NCI-H2196 treated with DMSO at 0.1 percent for 48 hours (cell line): ENCODE measurements around the gene ALOX5.
"Not testable (repeated sequence)": the region's sequence is repeated elsewhere in the genome, so short reads cannot be mapped to it uniquely, and the experiment has no call there.

Experiments used
- DNase-seq: peaks from one replicate; lab custom pipeline; 2025; ENCODE audit not compliant: unreplicated experiment; lab: John Stamatoyannopoulos, UW

The ALOX5 gene

DNA sequence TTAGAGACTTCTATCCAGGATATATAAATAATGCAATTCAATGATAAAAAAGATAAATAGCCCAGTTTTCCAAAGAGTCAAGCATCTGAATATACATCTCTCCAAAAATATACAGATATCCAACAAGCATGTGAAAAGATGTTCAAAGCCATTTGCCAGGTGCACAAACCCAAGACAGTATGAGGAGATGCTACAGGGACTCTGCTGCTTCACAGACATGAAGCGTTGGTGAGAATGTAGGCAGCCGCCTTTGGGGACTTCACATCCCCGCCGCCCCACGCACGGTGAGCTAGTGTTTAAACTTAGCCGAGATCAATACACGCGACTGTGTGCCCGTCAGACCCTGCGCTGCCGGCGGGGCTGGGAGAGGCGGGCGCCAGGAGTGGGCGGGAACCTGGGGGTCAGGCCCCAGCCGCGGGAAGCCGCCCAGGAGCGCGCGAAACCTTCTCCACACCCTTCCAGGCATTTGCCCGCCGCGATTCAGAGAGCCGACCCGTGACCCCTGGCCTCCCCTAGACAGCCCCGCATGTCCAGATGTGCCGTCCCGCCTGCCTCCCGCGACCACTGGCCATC is 927 bp upstream of the ALOX5 start:
- peak; percentile 4 for DNase-seq

DNA sequence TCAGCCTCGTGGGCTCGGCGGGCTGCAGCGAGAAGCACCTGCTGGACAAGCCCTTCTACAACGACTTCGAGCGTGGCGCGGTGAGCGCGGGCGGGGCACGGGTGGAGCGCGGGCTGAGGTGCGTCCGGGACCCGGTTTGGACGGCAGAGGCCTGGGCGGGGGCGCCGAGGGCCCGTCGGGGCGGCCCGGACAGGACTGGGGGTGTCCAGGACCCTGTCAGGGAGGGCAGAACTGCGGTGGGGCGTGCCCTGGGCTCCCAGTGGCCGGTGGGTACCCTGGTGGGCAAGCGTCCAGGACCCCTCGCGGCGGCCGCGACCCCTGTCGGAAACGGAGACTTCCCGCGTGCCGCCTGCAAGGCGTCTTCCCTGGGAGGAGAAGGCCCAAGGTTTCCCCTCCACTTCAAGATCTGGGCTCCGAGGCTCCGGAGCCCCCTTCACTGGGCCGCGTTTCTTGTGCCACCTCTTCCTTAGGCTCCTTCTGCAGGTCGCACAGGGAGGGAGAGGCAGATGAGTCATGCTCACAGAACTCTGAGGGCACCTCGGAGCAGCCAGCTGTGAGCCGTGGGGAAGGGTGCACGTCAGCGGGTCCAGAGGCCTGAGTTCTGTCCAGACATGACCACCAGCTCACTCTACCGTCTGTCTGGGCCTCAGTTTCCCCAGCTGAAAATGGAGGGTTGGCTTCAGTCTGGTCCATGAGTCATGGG is 485 bp downstream of the ALOX5 start:
- DNase-seq, result no peak

DNA sequence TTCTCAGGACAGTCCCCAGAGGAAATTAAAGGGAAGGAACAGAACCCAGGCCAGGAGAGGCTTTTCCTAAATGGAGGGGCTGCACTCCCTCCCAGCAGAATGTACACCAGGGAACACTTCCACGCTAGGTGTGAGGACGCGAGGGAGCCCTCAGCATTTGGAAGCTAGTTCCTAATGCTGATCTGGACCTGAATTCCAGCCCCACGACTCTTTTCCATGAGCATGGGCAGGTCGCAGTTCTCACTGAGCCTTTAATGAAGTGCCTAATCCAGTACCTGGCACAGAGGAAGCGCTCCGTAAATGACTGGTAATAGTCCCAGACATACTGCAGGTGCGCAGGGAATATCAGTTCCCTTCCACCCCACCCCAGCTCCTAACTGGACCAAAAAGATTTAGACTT is 1.1 kb downstream of the ALOX5 start:
- no peak for DNase-seq

GRCh38 chr10:45375716-45376231 is 1.8 kb downstream of the ALOX5 start:
- no peak for DNase-seq

DNA sequence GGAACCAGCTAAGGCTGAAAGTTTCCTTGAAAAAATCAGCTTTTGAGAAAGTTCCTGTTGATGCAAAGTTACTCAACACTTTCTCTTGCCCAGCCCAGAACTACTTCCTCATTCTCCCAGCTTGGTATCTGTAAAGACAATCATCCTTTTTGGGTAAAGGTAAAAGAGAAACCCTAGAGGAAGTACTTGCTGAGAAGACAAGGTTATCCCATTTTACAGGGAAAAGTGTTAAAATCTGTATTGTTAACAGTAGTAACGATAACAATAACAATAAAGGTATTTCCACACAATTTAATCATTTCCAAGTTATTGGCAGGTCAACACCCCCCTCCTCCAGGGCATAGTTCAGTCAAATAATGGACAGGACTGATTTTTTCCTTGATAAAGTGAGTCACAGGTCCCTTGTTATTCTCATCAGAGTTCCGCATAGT is 2.4 kb downstream of the ALOX5 start:
- no peak for DNase-seq

DNA sequence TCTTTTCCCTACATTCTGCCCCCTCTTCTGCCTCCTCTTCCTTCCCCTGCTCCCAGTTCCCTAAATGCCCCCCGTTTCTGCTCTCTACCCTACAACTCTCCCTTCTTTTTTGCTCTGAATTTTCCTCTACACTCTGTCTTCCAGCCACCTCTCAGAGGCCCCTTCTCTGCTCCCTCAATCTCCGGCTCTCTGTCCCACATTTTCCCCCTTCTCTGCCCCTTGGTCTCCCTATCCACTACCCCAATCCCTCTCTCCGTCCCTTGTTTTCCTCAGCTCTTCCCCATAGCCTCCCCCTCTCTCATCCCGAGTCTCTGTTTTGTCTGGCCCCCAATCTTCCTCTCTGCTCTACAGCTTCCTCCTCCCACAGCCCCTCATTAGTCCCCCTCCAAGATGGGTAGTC is 3.3 kb downstream of the ALOX5 start:
- no peak for DNase-seq

- DNase-seq, result no peak
Observed at GRCh38 chr10:45377858-45378257, 3.8 kb downstream of the ALOX5 start.

- DNase-seq, result no peak
Observed at GRCh38 chr10:45378914-45379726, 5.1 kb downstream of the ALOX5 start.

- no peak for DNase-seq
Observed at GRCh38 chr10:45379891-45380540, 6.0 kb downstream of the ALOX5 start.

DNA sequence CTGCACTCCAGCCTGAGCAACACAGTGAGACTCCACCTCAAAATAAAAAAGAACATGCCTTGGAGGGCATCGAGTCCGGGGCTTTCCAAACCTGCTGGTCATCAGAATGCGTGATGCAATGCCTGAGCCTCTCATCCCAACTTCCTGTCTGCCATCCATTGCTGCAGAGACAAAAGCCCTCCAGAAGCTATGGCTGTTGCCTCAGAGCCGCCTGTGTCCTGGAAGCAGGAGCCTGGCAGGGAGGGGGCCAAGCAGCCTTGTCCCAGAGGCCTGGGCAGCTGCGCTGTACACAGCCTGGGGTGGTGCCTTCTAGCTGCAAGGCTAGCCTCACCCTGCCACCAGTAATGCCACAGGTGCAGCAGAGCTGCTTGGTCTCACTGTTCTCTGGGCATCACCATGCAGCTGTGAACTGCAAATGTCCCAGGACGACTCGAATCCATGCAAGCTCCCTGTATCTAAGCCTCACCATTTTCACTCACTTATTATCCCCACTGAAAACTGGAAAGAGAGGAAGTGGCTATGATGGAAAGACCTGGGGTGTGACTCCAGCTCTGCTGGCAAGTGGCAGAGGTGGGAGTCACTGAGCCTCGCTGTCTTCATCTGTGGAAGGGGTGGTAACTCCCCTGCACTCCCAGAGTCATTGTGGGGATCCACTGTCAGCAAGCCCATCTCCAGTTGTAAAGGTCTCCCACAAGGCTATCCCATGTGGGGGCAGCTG is 7.0 kb downstream of the ALOX5 start:
- DNase-seq, result no peak

DNA sequence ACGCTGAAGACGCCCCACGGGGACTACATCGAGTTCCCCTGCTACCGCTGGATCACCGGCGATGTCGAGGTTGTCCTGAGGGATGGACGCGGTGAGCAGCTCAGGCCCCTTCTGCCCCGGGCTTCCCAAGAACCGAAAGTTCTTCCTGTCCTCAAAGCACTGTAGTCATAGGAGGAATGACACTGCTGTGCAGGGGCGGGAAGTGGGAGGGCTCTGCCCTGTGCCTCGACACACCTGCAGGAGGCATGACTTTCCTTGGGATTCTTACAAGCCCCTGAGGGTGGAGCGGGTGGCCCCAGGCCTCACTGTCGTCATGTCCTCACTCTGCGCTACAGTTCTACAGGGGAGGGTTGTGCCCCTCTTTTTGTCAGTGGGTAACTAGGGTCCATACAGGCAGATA is 8.6 kb downstream of the ALOX5 start:
- DNase-seq, result no peak

DNA sequence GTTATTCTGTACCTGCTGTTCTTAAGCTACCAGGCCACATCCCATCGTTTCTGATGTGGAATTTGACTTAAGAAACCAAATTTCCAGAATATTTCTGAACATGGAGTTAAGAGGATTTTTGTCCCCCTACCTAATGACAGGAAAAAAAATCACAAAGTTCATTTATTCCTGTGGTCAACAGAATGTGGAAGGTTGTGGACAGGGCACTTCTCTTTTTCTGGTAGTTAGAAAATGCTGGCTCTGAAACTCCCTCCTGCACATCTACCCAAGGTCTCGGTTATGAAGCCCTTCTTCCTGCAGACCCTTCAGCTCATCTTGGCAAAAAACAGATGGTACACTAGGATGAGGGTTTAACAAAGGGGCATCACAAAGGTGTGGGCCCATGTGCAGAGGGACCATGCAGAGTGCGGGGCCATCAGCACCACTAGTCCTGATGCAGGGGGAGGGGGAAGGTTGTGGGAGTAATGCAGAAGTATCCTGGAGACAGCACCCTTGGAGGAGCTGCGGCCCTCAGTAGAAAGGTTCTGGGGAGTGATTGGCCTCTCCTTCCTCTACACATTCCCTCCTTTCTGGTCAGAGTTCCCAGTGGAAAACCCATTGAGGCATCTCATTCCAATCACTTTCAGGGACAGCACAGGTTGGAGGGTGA is 9.8 kb downstream of the ALOX5 start:
- no peak for DNase-seq

DNA sequence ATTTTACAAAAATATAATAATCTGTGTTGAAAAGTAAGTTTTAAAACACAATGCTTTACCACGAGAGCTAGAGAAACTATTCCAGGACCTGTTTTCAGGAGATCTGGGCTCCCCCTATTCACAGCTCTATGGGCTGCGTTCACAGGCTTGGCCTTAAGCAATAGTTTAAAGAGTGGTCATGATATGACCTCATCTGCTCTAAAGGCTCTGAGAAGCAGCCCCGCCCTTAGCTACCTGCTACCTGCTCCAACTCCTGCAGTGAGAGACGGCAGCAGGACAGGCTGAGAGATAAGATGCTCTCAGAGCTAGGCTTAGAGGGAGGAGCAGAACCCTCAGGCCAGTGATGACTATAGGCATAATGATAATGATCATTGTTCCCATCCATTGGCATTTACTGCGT is 12.6 kb downstream of the ALOX5 start:
- DNase-seq, result no peak

DNA sequence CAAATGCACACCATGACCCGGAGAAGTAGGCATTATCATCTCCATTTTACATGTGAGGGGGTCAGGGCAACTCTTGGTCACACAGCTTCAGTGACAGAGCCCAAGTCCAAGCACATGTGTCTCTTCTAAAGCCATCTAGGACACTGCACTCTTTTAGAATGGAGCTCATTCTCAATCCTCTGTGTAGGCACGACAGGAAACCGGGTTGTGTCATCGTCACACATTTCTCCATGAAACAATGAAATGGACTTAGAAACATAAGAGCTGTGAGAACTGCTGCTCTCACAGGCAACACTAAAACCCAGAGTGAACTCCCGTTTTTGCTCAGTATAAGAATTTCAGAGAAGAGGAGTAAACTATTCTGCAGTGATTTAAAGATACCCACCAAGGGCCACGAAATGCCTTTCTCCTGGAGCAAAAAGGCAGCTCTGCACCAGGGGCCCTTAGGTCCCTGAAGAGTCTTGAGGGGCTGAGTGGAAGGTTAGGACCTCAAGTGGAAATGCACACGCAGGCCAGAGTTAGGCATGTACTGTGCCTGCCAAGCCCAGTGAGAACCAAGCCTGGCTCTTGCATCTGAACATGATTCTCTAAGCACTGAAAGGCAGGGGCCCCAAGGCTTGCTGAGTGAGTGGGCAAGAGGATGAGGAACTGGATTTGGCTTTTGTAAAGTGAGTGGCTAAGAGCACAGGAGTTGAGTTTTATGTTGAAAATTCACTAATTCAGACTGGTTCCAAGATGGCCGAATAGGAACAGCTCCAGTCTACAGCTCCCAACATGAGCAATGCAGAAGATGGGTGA is 13.3 kb downstream of the ALOX5 start:
- DNase-seq, result no peak

DNA sequence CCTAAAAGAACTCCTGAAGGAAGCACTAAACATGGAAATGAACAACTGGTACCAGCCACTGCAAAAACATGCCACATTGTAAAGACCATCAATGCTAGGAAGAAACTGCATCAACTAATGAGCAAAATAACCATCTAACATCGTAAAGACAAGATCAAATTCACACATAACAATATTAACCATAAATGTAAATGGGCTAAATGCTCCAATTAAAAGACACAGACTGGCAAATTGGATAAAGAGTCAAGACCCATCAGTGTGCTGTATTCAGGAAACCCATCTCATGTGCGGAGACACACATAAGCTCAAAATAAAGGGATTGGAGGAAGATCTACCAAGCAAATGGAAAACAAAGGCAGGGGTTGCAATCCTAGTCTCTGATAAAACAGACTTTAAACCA is 15.7 kb downstream of the ALOX5 start:
- DNase-seq, result not testable (repeated sequence)

DNA sequence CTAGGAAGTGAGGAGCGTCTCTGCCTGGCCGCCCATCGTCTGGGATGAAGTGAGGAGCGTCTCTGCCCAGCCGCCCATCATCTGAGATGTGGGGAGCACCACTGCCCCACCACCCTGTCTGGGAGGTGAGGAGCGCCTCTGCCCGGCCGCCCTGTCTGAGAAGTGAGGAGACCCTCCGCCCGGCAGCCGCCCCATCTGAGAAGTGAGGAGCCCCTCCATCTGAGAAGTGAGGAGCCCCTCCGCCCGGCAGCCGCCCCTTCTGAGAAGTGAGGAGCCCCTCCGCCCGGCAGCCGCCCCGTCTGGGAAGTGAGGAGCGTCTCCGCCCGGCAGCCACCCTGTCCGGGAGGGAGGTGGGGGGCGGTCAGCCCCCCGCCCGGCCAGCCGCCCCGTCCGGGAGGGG is 17.6 kb downstream of the ALOX5 start:
- not testable (repeated sequence) for DNase-seq

- no peak for DNase-seq
Observed at GRCh38 chr10:45395554-45395953, 21.5 kb downstream of the ALOX5 start.

- DNase-seq, result no peak
Observed at GRCh38 chr10:45398595-45398994, 24.6 kb downstream of the ALOX5 start.

DNA sequence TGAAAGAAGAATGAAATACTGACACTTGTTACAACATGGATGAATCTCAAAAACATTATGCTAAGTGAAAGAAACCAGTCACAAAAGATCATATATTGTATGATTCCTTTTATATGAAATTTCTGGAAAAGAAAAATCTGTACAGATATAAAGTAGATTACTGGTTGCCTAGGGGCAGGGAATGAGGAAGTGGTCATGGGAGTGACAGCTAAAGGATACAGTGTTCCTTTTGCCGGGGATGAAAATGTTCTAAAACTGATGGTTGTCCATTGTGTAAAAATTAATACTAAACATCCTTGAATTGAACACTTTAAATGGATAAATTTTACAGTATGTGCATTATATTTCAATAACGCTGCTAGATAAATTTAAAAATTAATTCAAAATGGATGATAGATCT is 25.1 kb downstream of the ALOX5 start:
- DNase-seq, result no peak

- DNase-seq, result no peak
Observed at GRCh38 chr10:45403151-45403550, 29.1 kb downstream of the ALOX5 start.
